CD4-positive, alpha-beta T cell treated with Interleukin-4 for 1 hour (primary cell): Measurements from ENCODE around the gene SLC2A11.
"Not testable (repeated sequence)": the region's sequence is repeated elsewhere in the genome, so short reads cannot be mapped to it uniquely, and the experiment has no call there.

Experiments used
- DNase-seq, 2 donors: peaks; one replicate each; pipeline ENCODE4 v3.0.0-alpha.2; 2020 to 2022

The SLC2A11 gene

DNA sequence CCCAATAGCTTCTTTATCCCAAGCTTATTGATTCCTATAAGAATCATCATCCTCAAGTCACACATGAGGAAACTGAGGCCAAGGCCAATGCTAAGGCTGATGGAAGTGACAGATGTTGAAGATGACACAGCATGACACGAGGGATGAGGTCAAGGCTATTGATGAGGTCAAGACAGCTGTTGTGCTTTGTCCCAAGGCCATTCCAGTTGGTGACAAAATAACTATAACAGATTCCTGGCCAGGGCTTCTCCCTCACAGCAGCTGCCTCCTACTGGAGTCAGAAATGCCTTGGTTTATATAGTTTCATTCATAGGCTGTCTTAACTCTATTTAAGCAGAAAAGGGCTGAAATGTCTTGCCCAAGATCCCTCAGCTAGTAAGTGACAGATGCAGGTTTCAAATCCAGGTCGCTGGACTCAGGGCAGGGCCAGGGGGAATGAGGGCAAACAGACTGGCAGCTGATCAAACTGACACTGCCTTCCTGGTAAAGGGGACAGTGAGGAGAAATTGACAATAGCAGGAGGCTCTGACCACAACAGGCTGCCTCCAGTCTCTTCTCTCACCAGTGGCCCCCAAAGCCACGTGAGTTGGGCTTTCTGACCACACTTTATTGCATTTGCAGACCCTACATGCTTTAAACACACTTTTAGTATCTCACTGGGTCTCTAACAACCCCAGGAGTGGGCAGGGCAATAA is 53.0 kb downstream of the SLC2A11 start:
- DNase-seq: no peak

DNA sequence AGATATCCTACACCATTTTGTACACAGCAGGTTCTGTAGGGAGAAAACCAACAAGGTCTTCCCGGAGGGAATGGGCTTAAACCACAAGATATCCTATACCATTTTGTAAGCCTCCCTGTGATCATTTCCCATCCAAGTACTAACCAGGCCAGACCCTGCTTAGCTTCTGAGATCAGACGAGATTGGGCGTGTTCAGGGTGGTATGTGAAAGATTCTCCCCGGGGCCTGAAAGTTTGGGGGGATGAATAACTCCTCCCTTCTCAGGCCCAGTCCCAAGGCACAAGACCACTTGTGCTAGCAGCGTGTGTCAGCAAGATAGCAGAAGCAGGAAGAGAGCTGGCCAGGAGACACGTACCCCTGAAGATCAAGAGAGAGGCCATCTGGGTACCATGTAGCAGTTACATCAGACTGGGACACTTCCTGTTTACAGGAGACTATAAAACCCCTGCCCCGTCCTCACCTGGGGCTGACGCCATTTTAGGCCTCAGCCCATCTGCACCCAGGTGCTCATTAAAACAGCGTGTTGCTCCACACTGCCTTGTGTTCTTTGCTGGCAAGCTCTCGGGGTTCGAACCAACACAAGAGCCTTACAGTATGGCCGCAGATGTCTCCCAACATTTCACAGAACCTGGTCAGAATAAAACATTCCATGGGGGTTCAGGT is 53.8 kb downstream of the SLC2A11 start:
- no peak for DNase-seq

DNA sequence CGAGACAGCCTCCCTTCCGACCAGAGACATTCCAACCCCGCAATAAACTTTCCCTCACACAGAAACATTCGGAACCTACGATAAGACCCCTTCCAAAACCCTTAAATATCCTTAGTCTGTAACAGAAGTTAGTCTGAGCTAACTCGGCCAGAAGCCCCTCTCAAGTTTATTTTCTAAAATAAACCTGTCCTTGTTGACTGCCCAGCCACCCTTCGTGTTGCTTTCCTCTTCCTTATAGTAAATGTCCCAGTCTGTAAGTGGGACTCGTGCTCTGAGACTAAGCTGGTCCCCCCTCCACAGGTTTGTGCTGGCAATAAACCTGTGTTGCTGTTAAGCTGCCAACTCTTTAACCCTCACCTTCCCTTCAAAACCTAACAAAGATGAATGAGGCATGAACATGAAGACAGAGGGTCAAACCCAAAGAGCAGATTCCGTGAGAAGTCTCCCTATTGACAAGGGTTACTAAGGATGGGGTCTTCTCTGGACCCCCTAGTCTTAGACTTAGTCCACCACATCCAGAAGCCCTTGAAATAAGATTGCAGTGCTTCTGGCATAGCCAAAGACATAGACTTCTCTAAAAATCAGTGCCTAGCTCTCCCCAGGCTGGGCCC is 54.7 kb downstream of the SLC2A11 start:
- no peak for DNase-seq

DNA sequence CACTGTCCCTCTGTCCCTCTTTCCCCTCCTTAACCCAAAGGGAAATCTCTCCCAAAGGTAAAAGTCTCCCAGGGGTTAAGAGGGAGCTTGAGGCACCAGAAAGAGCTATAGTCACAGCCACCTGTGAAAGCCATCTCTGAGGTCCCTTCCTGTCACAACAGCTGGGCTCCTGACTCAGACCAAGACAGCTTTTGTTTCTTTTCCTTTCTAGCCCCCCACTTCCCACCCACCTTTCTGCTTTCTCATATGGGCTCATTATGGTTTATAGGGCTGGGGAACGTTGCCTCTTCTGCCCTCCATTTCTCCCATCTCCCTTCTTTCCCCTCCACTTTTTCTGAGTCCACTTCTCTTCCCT is 55.6 kb downstream of the SLC2A11 start:
- no peak for DNase-seq

DNA sequence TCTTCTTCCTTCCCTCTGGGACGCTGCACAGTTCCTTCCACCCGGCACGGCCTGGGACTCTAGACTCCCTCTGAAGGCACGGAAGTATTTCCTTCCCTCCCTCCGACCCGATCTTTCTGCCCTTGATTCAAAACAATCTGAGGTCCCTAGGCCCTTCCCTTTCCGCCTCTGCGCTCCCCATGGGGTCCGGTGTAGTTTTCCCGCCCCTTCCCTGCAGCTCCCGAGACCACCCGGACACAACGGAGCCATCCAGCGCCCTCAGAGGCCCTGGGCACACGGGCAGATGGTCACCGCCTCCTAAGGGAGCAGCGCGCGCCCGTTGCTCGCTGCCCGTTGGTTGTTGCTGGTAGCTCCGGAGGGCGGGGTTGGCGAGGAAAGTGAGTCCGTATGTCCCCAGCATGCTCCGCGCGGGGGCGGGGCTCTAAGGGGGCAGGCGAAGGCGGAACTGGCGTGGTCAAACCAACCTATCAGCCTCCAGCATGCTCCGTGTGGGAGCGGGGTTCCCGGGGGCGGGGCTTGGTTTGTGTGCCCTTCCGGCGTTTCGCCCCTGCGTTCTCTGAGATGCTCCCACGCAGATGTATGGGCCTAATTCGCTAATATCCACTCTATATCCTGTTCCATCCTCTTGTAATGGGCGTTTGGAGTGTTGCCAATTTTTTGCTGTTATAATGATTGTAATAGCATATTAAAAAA is 56.1 kb downstream of the SLC2A11 start:
- DNase-seq: peak; percentile 99

DNA sequence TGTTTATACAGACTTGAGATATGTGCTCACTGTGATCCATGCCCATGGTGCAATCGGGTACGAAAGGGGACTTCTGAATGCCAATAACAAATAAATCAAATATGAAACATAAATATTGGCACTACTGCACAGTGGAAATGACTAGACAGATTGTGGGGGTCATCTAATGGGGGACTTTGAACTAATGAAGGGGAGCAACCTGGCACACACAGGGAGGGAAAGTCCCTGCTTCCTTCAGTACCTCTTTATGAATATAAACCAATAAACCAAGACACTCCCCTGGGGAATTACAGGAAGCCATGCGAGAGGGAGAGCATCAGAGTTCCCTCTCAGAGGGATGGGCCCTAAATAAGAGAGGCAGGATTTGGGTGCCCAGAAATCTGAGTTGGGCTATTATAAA is 57.6 kb downstream of the SLC2A11 start:
- no peak for DNase-seq

DNA sequence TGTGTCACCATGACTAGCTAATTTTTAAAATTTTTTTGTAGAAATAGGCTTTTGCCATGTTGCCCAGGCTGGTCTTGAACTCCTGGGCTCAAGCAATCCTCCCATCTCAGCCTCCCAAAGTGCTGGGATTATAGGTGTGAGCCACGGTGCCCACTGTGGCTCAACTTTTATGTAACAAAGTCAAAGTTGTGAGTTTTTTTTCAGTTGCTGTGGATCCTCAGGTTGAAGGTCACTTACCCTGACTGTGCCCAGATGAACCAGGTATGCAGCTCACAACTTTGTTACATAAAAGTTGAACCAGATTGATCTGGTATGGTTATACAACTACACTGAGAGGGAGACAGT is 62.6 kb downstream of the SLC2A11 start:
- DNase-seq: not testable (repeated sequence)

DNA sequence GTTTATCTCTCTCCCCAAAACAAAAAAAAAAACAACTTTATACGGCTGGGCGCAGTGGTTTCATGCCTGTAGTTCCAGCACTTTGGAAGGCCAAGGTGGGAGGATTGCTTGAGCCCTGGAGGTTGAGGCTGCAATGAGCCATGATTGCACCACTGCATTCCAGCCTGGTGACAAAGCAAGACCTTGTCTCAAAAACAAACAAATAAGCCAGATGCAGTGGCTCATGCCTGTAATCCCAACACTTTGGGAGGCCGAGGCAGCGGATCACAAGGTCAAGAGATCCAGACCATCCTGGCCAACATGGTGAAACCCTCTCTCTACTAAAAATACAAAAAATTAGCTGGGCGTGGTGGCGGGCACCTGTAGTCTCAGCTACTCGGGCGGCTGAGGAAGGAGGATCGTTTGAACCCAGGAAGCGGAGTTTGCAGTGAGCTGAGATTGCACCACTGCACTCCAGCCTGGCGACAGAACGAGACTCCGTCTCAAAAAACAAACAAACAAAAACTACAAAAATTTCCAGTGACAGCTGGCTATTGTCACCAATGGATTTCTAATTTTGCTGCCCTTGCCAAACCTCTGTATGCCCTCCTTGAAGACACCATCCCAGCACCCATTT is 64.0 kb downstream of the SLC2A11 start:
- not testable (repeated sequence) for DNase-seq

DNA sequence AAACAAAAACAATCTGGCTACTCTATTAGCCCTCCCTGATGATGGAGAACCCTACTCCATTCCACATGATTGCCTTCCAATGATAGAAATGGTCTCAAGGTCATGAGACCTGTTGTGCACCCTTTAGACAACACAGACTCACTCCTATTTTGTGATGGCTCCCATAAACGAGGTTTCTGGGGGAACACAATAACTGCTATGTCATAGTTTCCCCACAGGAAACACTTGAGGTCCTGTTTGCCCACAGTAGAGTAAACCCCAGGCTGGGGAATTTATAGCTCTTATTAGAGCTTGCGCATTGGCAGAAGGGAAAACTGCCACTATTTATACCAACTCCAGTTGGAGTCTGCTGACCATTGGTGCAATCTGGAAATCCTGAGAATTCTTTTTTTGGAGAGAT is 65.2 kb downstream of the SLC2A11 start:
- no peak for DNase-seq

DNA sequence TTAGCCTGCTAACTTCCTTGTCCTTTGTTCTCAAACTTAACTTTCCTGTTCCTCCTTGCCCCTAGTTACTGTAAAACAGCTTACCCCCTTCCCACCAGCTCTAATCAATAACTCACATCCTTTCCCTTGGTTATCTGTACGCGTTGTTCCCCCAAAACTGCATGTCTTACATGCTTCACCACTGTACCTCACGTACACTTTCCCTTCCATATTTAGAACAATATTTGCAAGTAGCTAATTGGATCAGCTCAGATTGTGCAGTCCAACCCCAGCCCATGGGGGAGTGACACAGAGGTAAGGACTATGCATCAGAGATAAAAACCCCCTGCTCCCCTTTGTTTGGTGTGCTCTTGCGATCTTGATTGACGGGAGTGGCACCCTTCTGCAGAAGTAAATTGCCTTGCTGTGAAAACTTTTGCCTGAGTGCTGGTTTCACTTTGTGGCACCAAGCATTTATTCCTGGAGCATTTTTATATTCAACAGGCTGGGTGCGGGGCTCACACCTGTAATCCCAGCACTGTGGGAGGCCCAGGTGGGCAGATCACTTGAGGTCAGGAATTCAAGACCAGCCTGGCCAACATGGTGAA is 67.4 kb downstream of the SLC2A11 start:
- DNase-seq: no peak

DNA sequence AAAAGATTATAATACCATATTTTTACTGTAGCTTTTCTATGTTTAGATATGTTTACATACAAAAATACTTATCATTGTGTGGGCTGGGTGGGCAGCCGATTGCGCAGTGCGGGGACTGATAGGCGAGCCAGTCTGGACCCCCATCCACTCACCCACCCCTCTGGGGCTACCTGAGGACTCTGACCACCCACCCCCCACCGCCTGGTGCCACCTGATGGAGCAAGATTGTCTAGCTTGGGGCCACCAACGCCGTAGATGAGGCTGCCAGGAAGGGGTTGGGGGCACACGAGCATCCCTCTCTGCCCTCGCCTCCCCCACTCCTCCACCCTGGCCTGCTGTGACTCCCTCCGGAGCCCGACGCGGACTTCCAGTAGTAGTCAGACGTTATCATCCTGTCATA is 68.9 kb downstream of the SLC2A11 start:
- DNase-seq: no peak
